ENCODE results near the gene NDUFS1.
"Not testable (repeated sequence)": the region's sequence is repeated elsewhere in the genome, so short reads cannot be mapped to it uniquely, and the experiment has no call there.

Gene NDUFS1

GRCh38 chr2:206149330-206149729 is 9.9 kb downstream of the NDUFS1 start:
- DNase-seq (ENCODE audit: low read depth) = no peak
- no peak for TF ChIP-seq CTCF (conservative IDR thresholded peaks at IDR 0.05; ENCODE audit: control insufficient read depth, insufficient read depth, low read depth, low read length)
- no peak overlapping the region for H3K4me3 ChIP-seq (ENCODE audit: control insufficient read depth, low read depth, low read length)

- no peak for TF ChIP-seq CTCF (conservative IDR thresholded peaks at IDR 0.05; ENCODE audit: control insufficient read depth, insufficient read depth, low read depth, low read length)
- no peak overlapping the region for H3K4me3 ChIP-seq (ENCODE audit: control insufficient read depth, low read depth, low read length)
- DNase-seq (ENCODE audit: low read depth) = no peak
Measured at GRCh38 chr2:206145665-206146064, 13.6 kb downstream of the NDUFS1 start.

- DNase-seq (ENCODE audit: low read depth) = no peak
- H3K4me3 ChIP-seq (ENCODE audit: control insufficient read depth, low read depth, low read length) = no peak overlapping the region
- TF ChIP-seq CTCF (conservative IDR thresholded peaks at IDR 0.05; ENCODE audit: control insufficient read depth, insufficient read depth, low read depth, low read length) = no peak
Measured at GRCh38 chr2:206144383-206144782, 14.9 kb downstream of the NDUFS1 start.

- TF ChIP-seq CTCF (conservative IDR thresholded peaks at IDR 0.05; ENCODE audit: control insufficient read depth, insufficient read depth, low read depth, low read length) = no peak
- no peak overlapping the region for H3K4me3 ChIP-seq (ENCODE audit: control insufficient read depth, low read depth, low read length)
- no peak for DNase-seq (ENCODE audit: low read depth)
Measured at GRCh38 chr2:206143451-206143850, 15.8 kb downstream of the NDUFS1 start.

- TF ChIP-seq CTCF (conservative IDR thresholded peaks at IDR 0.05; ENCODE audit: control insufficient read depth, insufficient read depth, low read depth, low read length) = no peak
- no peak for DNase-seq (ENCODE audit: low read depth)
- no peak overlapping the region for H3K4me3 ChIP-seq (ENCODE audit: control insufficient read depth, low read depth, low read length)
Measured at GRCh38 chr2:206127656-206128055, 31.6 kb downstream of the NDUFS1 start.

GRCh38 chr2:206125901-206126300 is 33.3 kb downstream of the NDUFS1 start:
- H3K4me3 ChIP-seq (ENCODE audit: control insufficient read depth, low read depth, low read length) = no peak overlapping the region
- no peak for DNase-seq (ENCODE audit: low read depth)
- TF ChIP-seq CTCF (conservative IDR thresholded peaks at IDR 0.05; ENCODE audit: control insufficient read depth, insufficient read depth, low read depth, low read length) = no peak

GRCh38 chr2:206122569-206122968 is 36.7 kb downstream of the NDUFS1 start:
- not testable (repeated sequence) for H3K4me3 ChIP-seq (ENCODE audit: control insufficient read depth, low read depth, low read length); DNase-seq (ENCODE audit: low read depth)
